Mammary epithelial cell (primary cell): ENCODE results near the gene RFX5.

ENCODE experiments used
- EZH2 ChIP-seq: IDR thresholded peaks from 2 replicates; pipeline ENCODE4 v1.6.1; 2012; ENCODE audit warnings: low read length, inconsistent platforms, borderline replicate concordance
- TF ChIP-seq, protein P1 (sequence below), 2 donors: IDR thresholded peaks in 1 of 2; conservative IDR thresholded peaks in 1 of 2; 2 replicates each; pipeline ENCODE4 v1.5.1; 2011 to 2012; ENCODE audit warnings: inconsistent platforms in 2 of 2, low read length in 2 of 2, mild to moderate bottlenecking in 2 of 2, control low read depth in 1 of 2, low read depth in 1 of 2; ENCODE audit not compliant: insufficient read depth in 1 of 2; ENCODE audit errors: extremely low read depth in 1 of 2

DNA sequence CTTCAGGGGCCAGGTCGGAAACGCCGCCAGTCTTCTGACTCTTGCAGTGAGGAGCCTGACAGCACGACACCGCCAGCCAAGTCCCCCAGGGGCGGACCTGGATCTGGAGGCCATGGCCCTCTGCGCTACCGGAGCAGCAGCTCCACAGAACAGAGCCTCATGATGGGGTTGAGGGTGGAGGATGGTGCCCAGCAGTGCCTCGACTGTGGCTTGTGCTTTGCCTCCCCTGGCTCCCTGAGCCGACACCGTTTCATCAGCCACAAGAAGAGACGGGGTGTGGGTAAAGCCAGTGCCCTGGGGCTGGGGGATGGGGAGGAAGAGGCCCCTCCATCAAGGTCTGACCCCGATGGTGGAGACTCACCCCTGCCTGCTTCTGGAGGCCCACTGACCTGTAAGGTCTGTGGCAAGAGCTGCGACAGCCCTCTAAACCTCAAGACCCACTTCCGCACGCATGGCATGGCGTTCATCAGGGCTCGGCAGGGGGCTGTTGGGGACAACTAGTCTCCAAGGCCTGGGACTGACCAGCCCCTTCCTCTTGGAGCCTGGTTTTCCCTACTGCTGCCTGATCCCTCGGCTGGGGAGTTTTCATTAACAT, 56.2 kb downstream of the RFX5 start:
- TF ChIP-seq, protein P1, sequence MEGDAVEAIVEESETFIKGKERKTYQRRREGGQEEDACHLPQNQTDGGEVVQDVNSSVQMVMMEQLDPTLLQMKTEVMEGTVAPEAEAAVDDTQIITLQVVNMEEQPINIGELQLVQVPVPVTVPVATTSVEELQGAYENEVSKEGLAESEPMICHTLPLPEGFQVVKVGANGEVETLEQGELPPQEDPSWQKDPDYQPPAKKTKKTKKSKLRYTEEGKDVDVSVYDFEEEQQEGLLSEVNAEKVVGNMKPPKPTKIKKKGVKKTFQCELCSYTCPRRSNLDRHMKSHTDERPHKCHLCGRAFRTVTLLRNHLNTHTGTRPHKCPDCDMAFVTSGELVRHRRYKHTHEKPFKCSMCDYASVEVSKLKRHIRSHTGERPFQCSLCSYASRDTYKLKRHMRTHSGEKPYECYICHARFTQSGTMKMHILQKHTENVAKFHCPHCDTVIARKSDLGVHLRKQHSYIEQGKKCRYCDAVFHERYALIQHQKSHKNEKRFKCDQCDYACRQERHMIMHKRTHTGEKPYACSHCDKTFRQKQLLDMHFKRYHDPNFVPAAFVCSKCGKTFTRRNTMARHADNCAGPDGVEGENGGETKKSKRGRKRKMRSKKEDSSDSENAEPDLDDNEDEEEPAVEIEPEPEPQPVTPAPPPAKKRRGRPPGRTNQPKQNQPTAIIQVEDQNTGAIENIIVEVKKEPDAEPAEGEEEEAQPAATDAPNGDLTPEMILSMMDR (conservative IDR thresholded peaks at IDR 0.05 in 1 of 2, IDR thresholded peaks at IDR 0.05 in 1 of 2; ENCODE audit: extremely low read depth in 1 of 2, insufficient read depth in 1 of 2, low read depth in 1 of 2, low read length in 2 of 2) = no peak
- TF ChIP-seq EZH2 = no peak
